Chondrocyte (in vitro differentiated cells): ENCODE data around the gene TGM3. TPM values are rescaled to one million over a fixed set of nuclear protein-coding genes. Genes with fewer than 3 reads are reported as not detected.

ENCODE experiments used
- DNase-seq: peaks from one replicate; pipeline ENCODE4 v3.0.0; 2021; ENCODE audit warnings: mixed read lengths, low spot score
- H3K27ac Mint-ChIP-seq: one replicate; pipeline ENCODE4 v1.8.0; 2021; ENCODE audit warnings: mild to moderate bottlenecking, moderate library complexity, mixed read lengths; ENCODE audit not compliant: unreplicated experiment
- H3K27me3 Mint-ChIP-seq: 2 replicates; pipeline ENCODE4 v1.8.0; 2021; ENCODE audit warnings: low read depth, mixed read lengths
- H3K36me3 Mint-ChIP-seq: 2 replicates; pipeline ENCODE4 v1.8.0; 2021; ENCODE audit warnings: low read depth, mixed read lengths
- H3K4me1 Mint-ChIP-seq: 2 replicates; pipeline ENCODE4 v1.8.0; 2021; ENCODE audit warnings: low read depth, mild to moderate bottlenecking, mixed read lengths
- H3K4me3 Mint-ChIP-seq: one replicate; pipeline ENCODE4 v1.8.0; 2021; ENCODE audit warnings: mild to moderate bottlenecking, moderate library complexity, mixed read lengths; ENCODE audit not compliant: unreplicated experiment
- H3K9me3 Mint-ChIP-seq: 2 replicates; pipeline ENCODE4 v1.8.0; 2021; ENCODE audit warnings: low read depth, mixed read lengths
- total RNA-seq: library from RNA; stranded (reverse); gene quantifications from 3 replicates; pipeline ENCODE4 v1.2.1, GENCODE V29; 2021
- TF ChIP-seq, protein P1 (sequence below): fragments of 200-600 bp; sonication (generic); IDR thresholded peaks from 2 replicates; pipeline ENCODE4 v1.5.0; 2021; ENCODE audit warnings: antibody characterized with exemption, mild to moderate bottlenecking, moderate library complexity

TGM3 gene
- total RNA-seq, 1 donor from 2014 or later: not detected

DNA sequence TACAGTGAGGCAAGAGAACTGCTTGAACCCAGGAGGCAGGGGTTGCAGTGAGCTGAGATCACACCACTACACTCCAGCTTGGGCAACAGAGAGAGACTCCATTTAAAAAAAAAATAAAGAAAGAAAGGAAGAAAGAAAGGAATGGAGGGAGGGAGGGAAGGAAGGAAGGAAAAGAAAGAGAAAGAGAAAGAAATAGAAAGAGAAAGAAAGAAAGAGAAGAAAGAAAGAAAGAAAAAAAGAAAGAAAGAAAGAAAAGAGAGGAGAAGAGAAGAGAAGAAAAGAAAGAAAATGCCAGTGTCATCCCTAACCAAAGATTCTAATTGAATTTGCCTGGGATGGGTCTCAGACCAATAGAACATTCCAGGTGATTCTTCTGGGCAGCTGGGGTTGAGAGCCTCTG, 4.2 kb downstream of the TGM3 start:
- DNase-seq: no peak
- Mint-ChIP-seq H3K27me3 (peaks cover 18% of the 10 kb centered on the region), H3K4me3 (no peak overlapping the region), H3K27ac (no peak overlapping the region), H3K4me1 (peaks cover 4% of the 10 kb centered on the region), H3K9me3 (no peaks in the 10 kb centered on the region), H3K36me3 (no peaks in the 10 kb centered on the region)
- TF ChIP-seq, protein P1, sequence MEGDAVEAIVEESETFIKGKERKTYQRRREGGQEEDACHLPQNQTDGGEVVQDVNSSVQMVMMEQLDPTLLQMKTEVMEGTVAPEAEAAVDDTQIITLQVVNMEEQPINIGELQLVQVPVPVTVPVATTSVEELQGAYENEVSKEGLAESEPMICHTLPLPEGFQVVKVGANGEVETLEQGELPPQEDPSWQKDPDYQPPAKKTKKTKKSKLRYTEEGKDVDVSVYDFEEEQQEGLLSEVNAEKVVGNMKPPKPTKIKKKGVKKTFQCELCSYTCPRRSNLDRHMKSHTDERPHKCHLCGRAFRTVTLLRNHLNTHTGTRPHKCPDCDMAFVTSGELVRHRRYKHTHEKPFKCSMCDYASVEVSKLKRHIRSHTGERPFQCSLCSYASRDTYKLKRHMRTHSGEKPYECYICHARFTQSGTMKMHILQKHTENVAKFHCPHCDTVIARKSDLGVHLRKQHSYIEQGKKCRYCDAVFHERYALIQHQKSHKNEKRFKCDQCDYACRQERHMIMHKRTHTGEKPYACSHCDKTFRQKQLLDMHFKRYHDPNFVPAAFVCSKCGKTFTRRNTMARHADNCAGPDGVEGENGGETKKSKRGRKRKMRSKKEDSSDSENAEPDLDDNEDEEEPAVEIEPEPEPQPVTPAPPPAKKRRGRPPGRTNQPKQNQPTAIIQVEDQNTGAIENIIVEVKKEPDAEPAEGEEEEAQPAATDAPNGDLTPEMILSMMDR: no peak

DNA sequence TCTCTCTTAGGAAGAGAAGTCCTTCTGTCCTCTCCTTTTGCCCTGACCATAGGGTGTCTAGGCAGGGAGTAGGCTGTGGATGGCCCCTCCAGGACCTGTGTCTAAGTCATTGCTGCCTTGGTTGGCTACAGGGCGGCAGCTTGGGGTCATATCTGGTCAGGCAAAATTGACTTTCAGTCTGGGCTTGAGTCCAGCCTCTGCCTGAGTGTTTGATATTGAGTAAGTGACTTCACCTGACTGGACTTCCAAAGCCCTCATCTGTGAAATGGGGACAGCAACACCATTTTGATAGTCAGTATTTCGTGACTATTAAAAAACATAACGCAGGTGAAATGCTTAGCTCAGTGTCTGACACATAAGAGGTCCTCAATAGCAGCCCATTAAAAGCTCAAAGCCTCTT, 4.6 kb downstream of the TGM3 start:
- no peak overlapping the region for H3K27ac Mint-ChIP-seq
- no peaks in the 10 kb centered on the region for H3K9me3 Mint-ChIP-seq
- peaks cover 4% of the 10 kb centered on the region for H3K4me1 Mint-ChIP-seq
- TF ChIP-seq, protein P1: no peak
- H3K36me3 Mint-ChIP-seq: no peaks in the 10 kb centered on the region
- DNase-seq: peak; percentile 38
- peaks cover 18% of the 10 kb centered on the region for H3K27me3 Mint-ChIP-seq
- H3K4me3 Mint-ChIP-seq: no peak overlapping the region

DNA sequence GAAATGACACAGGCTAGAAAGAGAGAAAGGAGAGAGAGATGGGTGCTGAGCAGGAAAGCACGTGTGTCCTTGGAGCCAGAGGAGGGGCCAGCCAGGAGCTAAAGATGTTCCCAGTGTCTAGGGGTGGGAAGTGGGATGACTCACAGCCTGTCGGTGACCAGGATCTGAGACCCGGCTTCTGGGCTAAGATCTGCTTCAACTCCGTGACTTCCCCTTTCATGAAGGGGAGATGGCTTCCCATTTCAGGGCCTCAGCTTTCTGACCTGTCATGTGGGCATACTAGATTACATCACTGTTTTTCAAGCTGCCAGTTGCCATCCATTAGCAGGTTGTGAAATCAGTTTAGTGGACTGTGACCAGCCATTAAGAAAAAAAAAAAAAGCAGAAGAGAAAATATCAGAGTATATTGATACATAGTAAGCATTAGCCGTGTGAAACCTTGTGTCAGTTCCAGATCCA, 5.4 kb downstream of the TGM3 start:
- H3K36me3 Mint-ChIP-seq: no peaks in the 10 kb centered on the region
- TF ChIP-seq, protein P1: no peak
- no peak overlapping the region for H3K4me3 Mint-ChIP-seq
- no peaks in the 10 kb centered on the region for H3K9me3 Mint-ChIP-seq
- H3K4me1 Mint-ChIP-seq: peaks cover 4% of the 10 kb centered on the region
- H3K27me3 Mint-ChIP-seq: peaks cover 13% of the 10 kb centered on the region
- no peak for DNase-seq
- H3K27ac Mint-ChIP-seq: no peak overlapping the region

DNA sequence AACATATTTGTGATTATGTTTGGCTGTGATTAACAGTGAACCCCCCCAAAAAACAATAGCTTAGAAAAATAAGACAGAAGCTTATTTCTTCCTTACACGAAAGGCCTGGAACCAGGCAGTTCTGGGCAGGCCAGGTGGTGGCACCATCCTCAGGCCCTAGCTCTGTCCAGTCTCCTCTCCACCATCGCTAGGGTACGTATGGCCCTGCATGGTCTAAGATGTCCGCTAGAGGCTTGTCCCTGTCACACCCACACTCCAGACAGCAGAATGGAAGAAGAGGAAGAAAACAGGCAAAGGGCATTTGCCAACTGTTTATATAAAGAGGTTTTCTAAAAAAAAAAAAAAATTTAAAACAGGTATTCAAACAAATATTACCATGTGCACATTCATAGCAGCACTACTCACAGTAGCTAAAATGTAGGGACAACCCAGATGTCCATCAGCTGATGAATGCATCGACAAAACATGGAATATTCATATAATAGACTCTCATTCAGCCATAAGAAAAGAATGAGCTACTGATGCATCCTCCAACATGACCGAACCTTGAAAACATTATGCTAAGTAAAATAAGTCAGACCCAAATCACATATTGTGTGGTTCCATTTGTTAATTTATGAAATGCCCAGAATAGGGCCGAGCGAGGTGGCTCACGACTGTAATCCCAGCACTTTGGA, 6.7 kb downstream of the TGM3 start:
- no peak for DNase-seq
- Mint-ChIP-seq H3K27ac (no peak overlapping the region), H3K4me1 (peaks cover under 1% of the 10 kb centered on the region), H3K27me3 (peaks cover 12% of the 10 kb centered on the region), H3K9me3 (no peaks in the 10 kb centered on the region), H3K36me3 (no peaks in the 10 kb centered on the region), H3K4me3 (no peak overlapping the region)
- TF ChIP-seq, protein P1: no peak

DNA sequence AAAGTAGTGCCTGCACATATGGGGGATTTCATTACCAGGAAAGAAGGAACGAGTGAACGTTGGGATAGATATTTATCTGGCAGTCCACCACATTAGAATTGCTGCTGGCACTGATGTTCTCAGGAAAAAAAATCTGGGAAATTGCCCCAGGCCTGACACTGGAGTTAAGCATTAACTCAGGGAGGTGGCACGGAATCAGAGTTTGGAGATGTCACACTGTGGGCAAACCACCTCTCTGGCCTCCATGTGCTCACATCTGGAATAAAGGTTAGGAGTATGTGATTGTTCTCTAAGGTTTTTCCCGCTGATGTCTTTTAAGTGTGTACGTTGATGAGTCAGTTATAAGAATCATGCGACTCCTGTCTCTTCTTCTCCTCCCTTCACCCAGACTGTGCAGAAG, 7.9 kb downstream of the TGM3 start:
- DNase-seq: no peak
- peaks cover 10% of the 10 kb centered on the region for H3K27me3 Mint-ChIP-seq
- H3K9me3 Mint-ChIP-seq: no peaks in the 10 kb centered on the region
- TF ChIP-seq, protein P1: no peak
- no peaks in the 10 kb centered on the region for H3K36me3 Mint-ChIP-seq
- no peaks in the 10 kb centered on the region for H3K4me1 Mint-ChIP-seq
- no peak overlapping the region for H3K4me3 Mint-ChIP-seq
- H3K27ac Mint-ChIP-seq: no peak overlapping the region
